Neural cell (in vitro differentiated cells): Measurements from ENCODE around the gene ESPN. TPM values are rescaled to one million over a fixed set of nuclear protein-coding genes. Genes with fewer than 3 reads are reported as not detected.

ENCODE experiments used
- H2AFZ ChIP-seq: fragments of 200-600, 300-800 bp; sonication (generic), shearing (Covaris generic); 2 replicates; pipeline ENCODE4 v1.6.0; 2014; ENCODE audit warnings: low read depth, mild to moderate bottlenecking, antibody characterized with exemption, low read length, moderate library complexity
- H3F3A ChIP-seq: fragments of 200-600 bp; shearing (Covaris generic); 2 replicates; pipeline ENCODE4 v1.6.1; 2016; ENCODE audit warnings: mild to moderate bottlenecking, moderate library complexity, mixed read lengths, antibody characterized with exemption, low read length; ENCODE audit not compliant: insufficient read depth, poor library complexity, severe bottlenecking
- H3K27ac ChIP-seq: fragments of 200-600, 300-800 bp; sonication (generic), shearing (Covaris generic); 2 replicates; pipeline ENCODE4 v1.5.1; 2014; ENCODE audit warnings: mild to moderate bottlenecking, low read length, moderate library complexity
- H3K27me3 ChIP-seq: fragments of 300-800, 200-600 bp; sonication (generic), shearing (Covaris generic); 2 replicates; pipeline ENCODE4 v1.6.0; 2014; ENCODE audit warnings: mild to moderate bottlenecking, low read depth, low read length, moderate library complexity; ENCODE audit not compliant: insufficient read depth
- H3K36me3 ChIP-seq: fragments of 300-800, 200-600 bp; sonication (generic), shearing (Covaris generic); 2 replicates; pipeline ENCODE4 v1.5.1; 2014; ENCODE audit warnings: mild to moderate bottlenecking, antibody characterized with exemption, low read length, moderate library complexity; ENCODE audit not compliant: insufficient read depth
- H3K4me2 ChIP-seq: fragments of 300-800, 200-600 bp; sonication (generic), shearing (Covaris generic); 2 replicates; pipeline ENCODE4 v1.6.0; 2014; ENCODE audit warnings: mild to moderate bottlenecking, low read length
- H3K4me3 ChIP-seq: fragments of 300-800, 200-600 bp; sonication (generic), shearing (Covaris generic); 2 replicates; pipeline ENCODE4 v1.5.1; 2014; ENCODE audit warnings: mild to moderate bottlenecking, low read length, moderate library complexity
- H3K79me2 ChIP-seq: fragments of 200-600 bp; shearing (Covaris generic); replicated peaks from 2 replicates; pipeline ENCODE4 v1.6.0; 2014; ENCODE audit warnings: mild to moderate bottlenecking, low read length, moderate library complexity; ENCODE audit not compliant: insufficient read depth
- H3K9ac ChIP-seq: fragments of 300-800, 200-600 bp; sonication (generic), shearing (Covaris generic); 2 replicates; pipeline ENCODE4 v1.6.1; 2016; ENCODE audit warnings: mild to moderate bottlenecking, low read length, mixed read lengths
- H3K9me2 ChIP-seq: fragments of 200-600 bp; shearing (Covaris generic); 2 replicates; pipeline ENCODE4 v1.6.1; 2016; ENCODE audit warnings: mild to moderate bottlenecking, low read length, mixed read lengths; ENCODE audit not compliant: insufficient read depth
- H3K9me3 ChIP-seq: fragments of 200-600, 300-800 bp; sonication (generic), shearing (Covaris generic); 2 replicates; pipeline ENCODE4 v1.6.1; 2016; ENCODE audit warnings: mild to moderate bottlenecking, mixed run types, low read length, moderate library complexity, mixed read lengths
- H4K20me1 ChIP-seq: fragments of 200-600 bp; shearing (Covaris generic); 2 replicates; pipeline ENCODE4 v1.6.1; 2016; ENCODE audit warnings: mild to moderate bottlenecking, mixed run types; ENCODE audit not compliant: insufficient read depth
- EP300 ChIP-seq: fragments of 450-650 bp; conservative IDR thresholded peaks from 2 replicates; pipeline ENCODE4 v1.6.1; 2014; ENCODE audit warnings: antibody characterized with exemption, mild to moderate bottlenecking, moderate library complexity; ENCODE audit not compliant: poor library complexity, severe bottlenecking
- EZH2 ChIP-seq: fragments of 200-600, 300-800 bp; shearing (Covaris generic), sonication (generic); IDR thresholded peaks from 2 replicates; pipeline ENCODE4 v1.6.1; 2014; ENCODE audit warnings: antibody characterized with exemption, low read length, borderline replicate concordance, mild to moderate bottlenecking; ENCODE audit not compliant: insufficient read depth, poor library complexity, severe bottlenecking
- MXI1 ChIP-seq: fragments of 450-650 bp; conservative IDR thresholded peaks from 2 replicates; pipeline ENCODE4 v1.6.1; 2014; ENCODE audit warnings: antibody characterized with exemption, mild to moderate bottlenecking; ENCODE audit not compliant: poor library complexity, severe bottlenecking
- POLR2AphosphoS5 ChIP-seq: IDR thresholded peaks from 2 replicates; pipeline ENCODE4 v1.6.1; 2012
- RAD21 ChIP-seq: fragments of 450-650 bp; conservative IDR thresholded peaks from 2 replicates; pipeline ENCODE4 v1.6.1; 2014; ENCODE audit warnings: antibody characterized with exemption, mild to moderate bottlenecking, moderate library complexity
- SMC3 ChIP-seq: fragments of 450-650 bp; conservative IDR thresholded peaks from 2 replicates; pipeline ENCODE4 v1.6.1; 2014; ENCODE audit warnings: antibody characterized with exemption, mild to moderate bottlenecking, moderate library complexity; ENCODE audit not compliant: poor library complexity
- TAF1 ChIP-seq: IDR thresholded peaks from 2 replicates; pipeline ENCODE4 v1.6.1; 2012; ENCODE audit warnings: low read depth
- polyA plus RNA-seq: library from polyadenylated mRNA; depleted of rRNA; stranded (reverse); fragments of >200 nt; gene quantifications from 2 replicates; pipeline ENCODE4 v1.2.3, GENCODE V29; 2014
- TF ChIP-seq, protein P1 (sequence below): fragments of 450-650 bp; IDR thresholded peaks from 2 replicates; pipeline ENCODE4 v1.5.1; 2014; ENCODE audit warnings: antibody characterized with exemption, mild to moderate bottlenecking, moderate library complexity; ENCODE audit not compliant: poor library complexity, severe bottlenecking
- TF ChIP-seq, protein P2 (sequence below): IDR thresholded peaks from 2 replicates; pipeline ENCODE4 v1.6.1; 2012; ENCODE audit warnings: borderline replicate concordance

The ESPN gene
- polyA plus RNA-seq, 1 donor from 2014 or later = not detected

DNA sequence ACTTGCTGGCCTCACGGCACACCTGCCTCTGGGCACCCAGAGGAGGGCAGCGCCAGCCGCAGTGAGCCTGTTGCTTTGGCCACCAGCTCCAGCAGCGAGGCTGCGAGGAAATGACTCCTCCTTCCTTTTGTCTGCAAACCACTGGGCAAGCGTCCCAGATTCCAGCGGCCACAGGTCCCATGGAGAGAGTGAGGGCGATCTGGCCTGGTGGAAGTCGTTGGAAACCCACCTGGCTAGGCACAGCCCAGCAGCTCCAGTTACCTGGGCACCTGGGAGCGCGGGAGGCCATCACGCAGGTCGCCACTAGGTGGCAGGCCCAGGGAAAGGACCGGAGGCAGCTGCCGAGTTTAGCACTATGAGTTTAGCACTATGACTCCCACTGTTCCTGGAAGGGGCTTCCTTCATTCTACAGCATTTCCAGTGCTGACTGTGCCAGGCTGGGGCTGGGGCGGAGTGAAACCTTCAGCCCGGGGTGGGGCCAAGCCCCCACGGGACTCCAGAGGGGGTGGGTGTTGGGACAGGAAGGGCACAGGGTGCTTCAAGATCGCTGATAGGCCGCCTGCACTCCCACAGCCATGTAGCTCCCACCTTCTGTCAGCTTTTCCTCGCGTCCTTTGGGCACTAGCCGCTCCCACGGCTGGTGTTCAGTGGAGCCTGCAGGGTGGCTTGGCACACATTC lies 1.1 kb upstream of the ESPN start:
- H3K36me3 ChIP-seq = no peaks in the 10 kb centered on the region
- no peaks in the 10 kb centered on the region for H3K9me2 ChIP-seq
- no peaks in the 10 kb centered on the region for H3K79me2 ChIP-seq
- TF ChIP-seq SMC3 = peak; percentile 73
- no peak for TF ChIP-seq EP300
- TF ChIP-seq RAD21 = peak; percentile 66
- no peak for TF ChIP-seq TAF1
- TF ChIP-seq, protein P1, sequence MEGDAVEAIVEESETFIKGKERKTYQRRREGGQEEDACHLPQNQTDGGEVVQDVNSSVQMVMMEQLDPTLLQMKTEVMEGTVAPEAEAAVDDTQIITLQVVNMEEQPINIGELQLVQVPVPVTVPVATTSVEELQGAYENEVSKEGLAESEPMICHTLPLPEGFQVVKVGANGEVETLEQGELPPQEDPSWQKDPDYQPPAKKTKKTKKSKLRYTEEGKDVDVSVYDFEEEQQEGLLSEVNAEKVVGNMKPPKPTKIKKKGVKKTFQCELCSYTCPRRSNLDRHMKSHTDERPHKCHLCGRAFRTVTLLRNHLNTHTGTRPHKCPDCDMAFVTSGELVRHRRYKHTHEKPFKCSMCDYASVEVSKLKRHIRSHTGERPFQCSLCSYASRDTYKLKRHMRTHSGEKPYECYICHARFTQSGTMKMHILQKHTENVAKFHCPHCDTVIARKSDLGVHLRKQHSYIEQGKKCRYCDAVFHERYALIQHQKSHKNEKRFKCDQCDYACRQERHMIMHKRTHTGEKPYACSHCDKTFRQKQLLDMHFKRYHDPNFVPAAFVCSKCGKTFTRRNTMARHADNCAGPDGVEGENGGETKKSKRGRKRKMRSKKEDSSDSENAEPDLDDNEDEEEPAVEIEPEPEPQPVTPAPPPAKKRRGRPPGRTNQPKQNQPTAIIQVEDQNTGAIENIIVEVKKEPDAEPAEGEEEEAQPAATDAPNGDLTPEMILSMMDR = peak; percentile 85
- no peak for TF ChIP-seq EZH2
- TF ChIP-seq, protein P2, sequence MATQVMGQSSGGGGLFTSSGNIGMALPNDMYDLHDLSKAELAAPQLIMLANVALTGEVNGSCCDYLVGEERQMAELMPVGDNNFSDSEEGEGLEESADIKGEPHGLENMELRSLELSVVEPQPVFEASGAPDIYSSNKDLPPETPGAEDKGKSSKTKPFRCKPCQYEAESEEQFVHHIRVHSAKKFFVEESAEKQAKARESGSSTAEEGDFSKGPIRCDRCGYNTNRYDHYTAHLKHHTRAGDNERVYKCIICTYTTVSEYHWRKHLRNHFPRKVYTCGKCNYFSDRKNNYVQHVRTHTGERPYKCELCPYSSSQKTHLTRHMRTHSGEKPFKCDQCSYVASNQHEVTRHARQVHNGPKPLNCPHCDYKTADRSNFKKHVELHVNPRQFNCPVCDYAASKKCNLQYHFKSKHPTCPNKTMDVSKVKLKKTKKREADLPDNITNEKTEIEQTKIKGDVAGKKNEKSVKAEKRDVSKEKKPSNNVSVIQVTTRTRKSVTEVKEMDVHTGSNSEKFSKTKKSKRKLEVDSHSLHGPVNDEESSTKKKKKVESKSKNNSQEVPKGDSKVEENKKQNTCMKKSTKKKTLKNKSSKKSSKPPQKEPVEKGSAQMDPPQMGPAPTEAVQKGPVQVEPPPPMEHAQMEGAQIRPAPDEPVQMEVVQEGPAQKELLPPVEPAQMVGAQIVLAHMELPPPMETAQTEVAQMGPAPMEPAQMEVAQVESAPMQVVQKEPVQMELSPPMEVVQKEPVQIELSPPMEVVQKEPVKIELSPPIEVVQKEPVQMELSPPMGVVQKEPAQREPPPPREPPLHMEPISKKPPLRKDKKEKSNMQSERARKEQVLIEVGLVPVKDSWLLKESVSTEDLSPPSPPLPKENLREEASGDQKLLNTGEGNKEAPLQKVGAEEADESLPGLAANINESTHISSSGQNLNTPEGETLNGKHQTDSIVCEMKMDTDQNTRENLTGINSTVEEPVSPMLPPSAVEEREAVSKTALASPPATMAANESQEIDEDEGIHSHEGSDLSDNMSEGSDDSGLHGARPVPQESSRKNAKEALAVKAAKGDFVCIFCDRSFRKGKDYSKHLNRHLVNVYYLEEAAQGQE = no peak
- H3K4me3 ChIP-seq = peak overlapping the region; percentile 34
- H3K9ac ChIP-seq = no peak overlapping the region
- H3F3A ChIP-seq = no peaks in the 10 kb centered on the region
- no peaks in the 10 kb centered on the region for H4K20me1 ChIP-seq
- H3K27ac ChIP-seq = no peak overlapping the region
- H3K27me3 ChIP-seq = peaks cover 79% of the 10 kb centered on the region
- no peak overlapping the region for H3K4me2 ChIP-seq
- H2AFZ ChIP-seq = no peak overlapping the region
- no peaks in the 10 kb centered on the region for H3K9me3 ChIP-seq

DNA sequence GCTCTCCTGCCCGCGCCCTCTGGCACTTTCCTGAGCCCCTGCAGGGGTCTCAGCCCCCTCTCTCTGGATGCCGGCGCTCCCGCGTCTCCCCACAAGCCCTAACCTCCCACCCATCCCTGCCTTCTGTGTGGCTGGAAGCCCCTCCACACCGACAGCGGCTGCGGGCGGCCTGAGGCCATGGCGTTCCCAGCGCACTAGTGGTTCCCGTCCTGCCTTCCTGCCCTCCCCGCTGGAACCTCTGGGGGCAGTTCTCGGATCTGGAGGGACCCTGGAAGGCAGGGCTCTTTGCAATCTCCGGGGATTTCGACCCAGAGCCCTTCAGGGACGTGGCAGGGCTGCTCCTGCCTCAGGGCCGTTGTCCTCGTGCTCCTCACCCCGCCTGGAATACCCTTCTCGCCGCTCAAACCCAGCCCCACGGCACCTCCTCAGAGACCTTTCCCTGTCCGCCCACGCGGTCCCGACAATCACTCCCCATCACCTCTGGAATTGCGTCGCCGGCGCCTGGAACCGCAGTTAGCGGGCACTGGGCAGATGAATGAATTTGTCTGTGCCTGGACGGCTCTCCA lies 493 bp upstream of the ESPN start:
- no peak overlapping the region for H3K4me2 ChIP-seq
- H3K9ac ChIP-seq = no peak overlapping the region
- no peaks in the 10 kb centered on the region for H3K79me2 ChIP-seq
- H3K9me2 ChIP-seq = no peaks in the 10 kb centered on the region
- H4K20me1 ChIP-seq = no peaks in the 10 kb centered on the region
- no peaks in the 10 kb centered on the region for H3F3A ChIP-seq
- H3K27ac ChIP-seq = no peak overlapping the region
- peaks cover 73% of the 10 kb centered on the region for H3K27me3 ChIP-seq
- H3K4me3 ChIP-seq = peak overlapping the region; percentile 34
- no peaks in the 10 kb centered on the region for H3K36me3 ChIP-seq
- H3K9me3 ChIP-seq = no peaks in the 10 kb centered on the region
- H2AFZ ChIP-seq = no peak overlapping the region
- TF ChIP-seq POLR2AphosphoS5 (no peak), EZH2 (peak; percentile 8)

DNA sequence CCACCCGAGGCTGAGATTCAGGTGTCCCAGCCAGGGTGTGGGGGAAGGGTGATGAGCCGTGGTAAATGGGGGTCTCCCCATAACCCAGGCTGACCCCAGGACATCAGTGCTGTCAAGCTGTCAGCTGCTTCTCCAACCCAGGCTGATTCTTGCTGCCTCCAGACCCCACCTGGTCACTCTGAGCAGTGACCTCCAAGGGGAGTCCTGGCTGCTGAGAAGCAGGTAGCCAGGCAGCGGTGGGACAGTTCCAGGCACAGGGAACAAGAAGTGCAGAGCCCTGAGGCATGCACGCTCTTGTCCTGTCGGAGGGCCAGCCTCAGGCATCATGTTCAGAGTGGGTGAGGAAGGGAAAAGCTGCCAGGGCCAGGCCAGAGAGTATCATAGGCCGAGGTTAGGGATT lies 1.1 kb downstream of the ESPN start:
- peaks cover 57% of the 10 kb centered on the region for H3K27me3 ChIP-seq
- H3F3A ChIP-seq = no peaks in the 10 kb centered on the region
- H3K9ac ChIP-seq = no peak overlapping the region
- H2AFZ ChIP-seq = no peak overlapping the region
- TF ChIP-seq SMC3 = no peak
- no peak for TF ChIP-seq MXI1
- TF ChIP-seq POLR2AphosphoS5 = no peak
- TF ChIP-seq EZH2 = no peak
- no peak for TF ChIP-seq TAF1
- TF ChIP-seq EP300 = no peak
- TF ChIP-seq RAD21 = no peak
- TF ChIP-seq, protein P2 = no peak
- TF ChIP-seq, protein P1 = no peak
- H3K9me3 ChIP-seq = no peaks in the 10 kb centered on the region
- H3K9me2 ChIP-seq = no peaks in the 10 kb centered on the region
- no peaks in the 10 kb centered on the region for H4K20me1 ChIP-seq
- H3K79me2 ChIP-seq = no peaks in the 10 kb centered on the region
- no peak overlapping the region for H3K27ac ChIP-seq
- H3K4me2 ChIP-seq = no peak overlapping the region
- H3K4me3 ChIP-seq = no peak overlapping the region
- no peaks in the 10 kb centered on the region for H3K36me3 ChIP-seq
